ENCODE data around the gene PYCARD.

DNA sequence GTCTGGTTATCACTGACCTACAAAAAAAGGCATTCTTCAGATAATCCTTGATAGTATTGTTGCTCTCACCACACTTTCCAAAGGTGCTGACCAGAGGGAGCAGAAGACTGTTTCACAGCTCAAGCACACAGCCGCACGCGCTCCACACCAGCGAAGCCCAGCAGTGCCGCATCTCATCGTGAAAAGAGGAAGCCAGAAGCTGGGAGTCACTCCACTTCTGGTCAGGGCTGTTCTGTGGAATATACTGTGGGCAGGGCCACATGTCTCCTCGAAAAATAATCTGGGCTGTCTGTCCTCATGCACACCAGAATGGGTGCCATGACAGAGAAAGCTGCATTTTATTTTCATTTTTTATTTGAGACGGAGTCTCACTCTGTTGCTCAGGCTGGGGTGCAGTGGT lies 45.4 kb downstream of the PYCARD start:
- TF ChIP-seq, protein P1, sequence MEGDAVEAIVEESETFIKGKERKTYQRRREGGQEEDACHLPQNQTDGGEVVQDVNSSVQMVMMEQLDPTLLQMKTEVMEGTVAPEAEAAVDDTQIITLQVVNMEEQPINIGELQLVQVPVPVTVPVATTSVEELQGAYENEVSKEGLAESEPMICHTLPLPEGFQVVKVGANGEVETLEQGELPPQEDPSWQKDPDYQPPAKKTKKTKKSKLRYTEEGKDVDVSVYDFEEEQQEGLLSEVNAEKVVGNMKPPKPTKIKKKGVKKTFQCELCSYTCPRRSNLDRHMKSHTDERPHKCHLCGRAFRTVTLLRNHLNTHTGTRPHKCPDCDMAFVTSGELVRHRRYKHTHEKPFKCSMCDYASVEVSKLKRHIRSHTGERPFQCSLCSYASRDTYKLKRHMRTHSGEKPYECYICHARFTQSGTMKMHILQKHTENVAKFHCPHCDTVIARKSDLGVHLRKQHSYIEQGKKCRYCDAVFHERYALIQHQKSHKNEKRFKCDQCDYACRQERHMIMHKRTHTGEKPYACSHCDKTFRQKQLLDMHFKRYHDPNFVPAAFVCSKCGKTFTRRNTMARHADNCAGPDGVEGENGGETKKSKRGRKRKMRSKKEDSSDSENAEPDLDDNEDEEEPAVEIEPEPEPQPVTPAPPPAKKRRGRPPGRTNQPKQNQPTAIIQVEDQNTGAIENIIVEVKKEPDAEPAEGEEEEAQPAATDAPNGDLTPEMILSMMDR (conservative IDR thresholded peaks at IDR 0.05; ENCODE audit: low read depth, low read length): no peak
- TF ChIP-seq EZH2 (IDR thresholded peaks at IDR 0.05; ENCODE audit: low read length, unreplicated experiment): no peak
